Spleen (tissue), 11 donors: ENCODE measurements around the gene RTBDN. TPM values are rescaled to one million over a fixed set of nuclear protein-coding genes. Genes with fewer than 3 reads are reported as not detected.
A peak's percentile ranks its signal among the peaks of the same experiment; 100 is the strongest.

Experiments used
- DNase-seq: peaks from one replicate; pipeline ENCODE4 v3.0.0-alpha.2; 2020
- H3K27ac ChIP-seq, 8 donors: fragments of 200-600 bp; sonication (generic) in 7 of 8; 1 replicate in 4 of 8; 2 replicates in 4 of 8; pipeline versions ENCODE4 v1.5.0 to v1.8.0; 2016 to 2021; ENCODE audit warnings: inconsistent platforms in 4 of 8, mild to moderate bottlenecking in 4 of 8, moderate library complexity in 1 of 8
- H3K27me3 ChIP-seq, 7 donors: fragments of 200-600 bp; sonication (generic) in 6 of 7; replicated peaks in 1 of 7; 1 replicate in 4 of 7; 2 replicates in 3 of 7; pipeline versions ENCODE4 v1.5.0 to v1.8.0; 2016 to 2021; ENCODE audit warnings: inconsistent platforms in 3 of 7, mild to moderate bottlenecking in 1 of 7
- H3K36me3 ChIP-seq, 6 donors: fragments of 200-600 bp; sonication (generic) in 5 of 6; 1 replicate in 4 of 6; 2 replicates in 2 of 6; pipeline versions ENCODE4 v1.5.0 to v1.8.0; 2016 to 2021; ENCODE audit warnings: inconsistent platforms in 2 of 6
- H3K4me1 ChIP-seq, 6 donors: fragments of 200-600 bp; sonication (generic) in 5 of 6; 1 replicate in 3 of 6; 2 replicates in 3 of 6; pipeline versions ENCODE4 v1.5.0 to v1.8.0; 2016 to 2021; ENCODE audit warnings: inconsistent platforms in 3 of 6
- H3K4me3 ChIP-seq, 8 donors: fragments of 200-600 bp; sonication (generic) in 7 of 8; 1 replicate in 4 of 8; 2 replicates in 4 of 8; pipeline versions ENCODE4 v1.5.0 to v1.8.0; 2016 to 2021; ENCODE audit warnings: inconsistent platforms in 4 of 8, mild to moderate bottlenecking in 4 of 8, moderate library complexity in 2 of 8
- H3K9me3 ChIP-seq, 8 donors: fragments of 200-600 bp; sonication (generic) in 7 of 8; 1 replicate in 4 of 8; 2 replicates in 4 of 8; pipeline versions ENCODE4 v1.5.0 to v1.8.0; 2016 to 2021; ENCODE audit warnings: inconsistent platforms in 4 of 8
- CTCF ChIP-seq, 11 experiments: fragments of 200-600 bp in 7 of 11; fragments of 450-650 bp in 4 of 11; sonication (generic) in 4 of 11; IDR thresholded peaks in 8 of 11; conservative IDR thresholded peaks in 3 of 11; 1 replicate in 7 of 11; 2 replicates in 4 of 11; pipeline versions ENCODE4 v1.4.0 to v1.8.0; 2016 to 2021; ENCODE audit warnings: antibody characterized with exemption in 11 of 11, inconsistent platforms in 4 of 11, mild to moderate bottlenecking in 1 of 11
- POLR2A ChIP-seq, 3 donors: fragments of 450-650 bp; IDR thresholded peaks; one replicate each; pipeline ENCODE4 v1.5.1; 2017; ENCODE audit warnings: antibody characterized with exemption in 3 of 3, mild to moderate bottlenecking in 1 of 3
- POLR2AphosphoS5 ChIP-seq, 3 donors: sonication (generic); formaldehyde crosslinking; IDR thresholded peaks; one replicate each; pipeline ENCODE4 v1.5.1; 2017; ENCODE audit warnings: antibody characterized with exemption in 3 of 3
- WGBS, 5 donors: extraction: QIAGEN DNeasy Blood & Tissue Kit in 3 of 5; methylation state at CpG; one replicate each; pipeline versions ENCODE4 v1.1.5 to v1.1.7; 2013 to 2018; 5-methylcytosine and 5-hydroxymethylcytosine counted together
- intact Hi-C: fragments of 100-400 bp; cut with DNase I; formaldehyde crosslinking; loops from one replicate; pipeline ENCODE4 v1.15.0; 2023; ENCODE audit warnings: low total_unique reads
- polyA plus RNA-seq, 3 donors: library from polyadenylated mRNA; stranded (reverse); fragments of 200-250 nt; gene quantifications; one replicate each; pipeline ENCODE4 v1.2.1, GENCODE V29; 2013
- total RNA-seq, 7 donors: library from RNA; depleted of rRNA in 3 of 7; stranded (reverse); fragments of >200 nt in 3 of 7; fragmentation: NEBNext Ultra II Directional in 4 of 7; extraction: Animal tissue kit (Norgen Biotek cat#: 25700) in 4 of 7; gene quantifications; one replicate each; pipeline versions ENCODE4 v1.1.0 to v1.2.1, GENCODE V29; 2016 to 2021
- donor health status: healthy with polysubstance abuse.
- donor health status: DM: no; HTN: no; CAD: no; lungs with moderate emphysema.
- donor health status: DM: no; HTN: no; CAD: no.
- donor health status: Bipolar disorder and iron deficiency.
- donor health status: healthy.
- donor health status: DM: no; HTN: no; CAD: no.
- donor health status: DM: yes; HTN: yes; CAD: no.

Gene RTBDN
- total and polyA plus RNA-seq, 10 donors = not detected

DNA sequence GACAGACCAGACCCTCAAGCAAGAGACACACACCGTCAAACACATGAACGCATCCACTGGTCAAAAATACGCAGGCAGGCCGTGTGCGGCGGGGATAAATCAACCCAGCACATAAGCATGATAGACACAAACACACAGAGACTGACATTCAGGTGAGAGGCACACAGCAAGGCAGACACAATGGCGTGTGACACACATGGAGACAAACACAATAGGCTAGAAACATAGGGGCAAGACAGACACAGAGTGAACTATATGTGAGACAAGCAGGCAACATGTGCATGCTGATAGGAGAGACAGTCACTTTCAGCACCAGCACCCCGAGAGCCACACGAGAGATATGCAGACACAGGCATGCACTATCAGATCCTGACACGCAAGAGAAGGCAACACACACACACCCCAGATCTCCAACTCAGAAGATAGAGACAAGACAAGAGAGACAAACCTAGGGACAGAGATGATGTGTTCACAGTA, 49.9 kb downstream of the RTBDN start:
- no peak for DNase-seq
- Histone ChIP-seq H3K4me3 (peak overlapping the region in 1 of 8 donors; percentile 66), H3K36me3 (no peaks in the 10 kb centered on the region), H3K27ac (peak overlapping the region; percentile 95 to 100 (median 100)), H3K4me1 (peaks cover 66 to 97% (median 90%) of the 10 kb centered on the region in 6 donors), H3K9me3 (no peaks in the 10 kb centered on the region), H3K27me3 (no peaks in the 10 kb centered on the region)
- TF ChIP-seq CTCF (IDR thresholded peaks at IDR 0.05 in 8 of 11, conservative IDR thresholded peaks at IDR 0.05 in 3 of 11) = no peak
- TF ChIP-seq POLR2AphosphoS5 (IDR thresholded peaks at IDR 0.05) = no peak
- TF ChIP-seq POLR2A (IDR thresholded peaks at IDR 0.05) = no peak
- intact Hi-C loops = no loop called here
- WGBS, 5 donors = 64 to 82% (median 72%) methylated on average over 10 of the region's 10 CpGs

- H3K4me3 ChIP-seq = peak overlapping the region in 2 of 8 donors; percentile 50 to 66
- H3K27ac ChIP-seq = peak overlapping the region; percentile 95 to 100 (median 100)
- intact Hi-C loops = no loop called here
- H3K27me3 ChIP-seq = no peaks in the 10 kb centered on the region
- DNase-seq = peak; percentile 85
- no peaks in the 10 kb centered on the region for H3K36me3 ChIP-seq
- TF ChIP-seq CTCF (IDR thresholded peaks at IDR 0.05 in 8 of 11, conservative IDR thresholded peaks at IDR 0.05 in 3 of 11) (no peak), POLR2AphosphoS5 (IDR thresholded peaks at IDR 0.05) (peak; percentile 41 to 79 (median 45)), POLR2A (IDR thresholded peaks at IDR 0.05) (no peak)
- no peaks in the 10 kb centered on the region for H3K9me3 ChIP-seq
- WGBS, 5 donors = 30 to 46% (median 38%) methylated on average over 2 to 19 of the region's 19 CpGs
- H3K4me1 ChIP-seq = peaks cover 71 to 97% (median 90%) of the 10 kb centered on the region in 6 donors
Measured at GRCh38 chr19:12783849-12784393, 50.5 kb downstream of the RTBDN start.

GRCh38 chr19:12783291-12783848, 51.0 kb downstream of the RTBDN start:
- intact Hi-C loops = no loop called here
- H3K36me3 ChIP-seq = no peaks in the 10 kb centered on the region
- TF ChIP-seq CTCF (IDR thresholded peaks at IDR 0.05 in 8 of 11, conservative IDR thresholded peaks at IDR 0.05 in 3 of 11) = no peak
- TF ChIP-seq POLR2AphosphoS5 (IDR thresholded peaks at IDR 0.05) = no peak
- no peak for TF ChIP-seq POLR2A (IDR thresholded peaks at IDR 0.05)
- peak overlapping the region in 5 of 8 donors; percentile 35 to 66 (median 48) for H3K4me3 ChIP-seq
- 6 to 20% (median 12%) methylated on average over 8 to 16 of the region's 16 CpGs for WGBS, 5 donors
- no peaks in the 10 kb centered on the region for H3K9me3 ChIP-seq
- peak overlapping the region; percentile 95 to 100 (median 100) for H3K27ac ChIP-seq
- DNase-seq = no peak
- H3K4me1 ChIP-seq = peaks cover 72 to 97% (median 90%) of the 10 kb centered on the region in 6 donors
- H3K27me3 ChIP-seq = no peaks in the 10 kb centered on the region
